Endodermal cell (in vitro differentiated cells): ENCODE measurements around the gene CSNK1G1. TPM values are rescaled to one million over a fixed set of nuclear protein-coding genes. Genes with fewer than 3 reads are reported as not detected.
A peak's percentile ranks its signal among the peaks of the same experiment; 100 is the strongest.

ENCODE experiments used
- DNase-seq: peaks from one replicate; pipeline ENCODE4 v3.0.0-alpha.2; 2017
- H3K27ac ChIP-seq: 2 replicates; pipeline ENCODE4 v1.5.1; 2013; ENCODE audit warnings: mild to moderate bottlenecking, low read depth, low read length, moderate library complexity
- H3K27me3 ChIP-seq: 2 replicates; pipeline ENCODE4 v1.6.1; 2013; ENCODE audit warnings: mild to moderate bottlenecking, low read length, moderate library complexity; ENCODE audit not compliant: insufficient read depth, control insufficient read depth, poor library complexity, severe bottlenecking
- H3K36me3 ChIP-seq: 2 replicates; pipeline ENCODE4 v1.7.0; 2013; ENCODE audit warnings: mild to moderate bottlenecking, low read length, moderate library complexity; ENCODE audit not compliant: control insufficient read depth, insufficient read depth
- H3K4me1 ChIP-seq: one replicate; pipeline ENCODE4 v1.7.0; 2013; ENCODE audit warnings: low read length; ENCODE audit not compliant: control insufficient read depth, insufficient read depth
- H3K4me3 ChIP-seq: 2 replicates; pipeline ENCODE4 v1.5.1; 2013; ENCODE audit warnings: mild to moderate bottlenecking, low read length, moderate library complexity
- H3K9ac ChIP-seq: 2 replicates; pipeline ENCODE4 v1.6.1; 2013; ENCODE audit warnings: mild to moderate bottlenecking, low read length, moderate library complexity; ENCODE audit not compliant: poor library complexity, severe bottlenecking; ENCODE audit errors: extremely low read depth
- H3K9me3 ChIP-seq: 2 replicates; pipeline ENCODE4 v1.6.1; 2013; ENCODE audit warnings: mild to moderate bottlenecking, low read length, moderate library complexity; ENCODE audit not compliant: control insufficient read depth
- H3K27ac Mint-ChIP-seq: 2 replicates; pipeline ENCODE4 v1.8.0; 2020; ENCODE audit warnings: mixed read lengths
- H3K27me3 Mint-ChIP-seq: 2 replicates; pipeline ENCODE4 v1.8.0; 2021; ENCODE audit warnings: mild to moderate bottlenecking, mixed read lengths; ENCODE audit not compliant: insufficient read depth
- H3K36me3 Mint-ChIP-seq: 2 replicates; pipeline ENCODE4 v1.8.0; 2020; ENCODE audit warnings: low read depth, mixed read lengths
- H3K4me1 Mint-ChIP-seq: 2 replicates; pipeline ENCODE4 v1.8.0; 2020; ENCODE audit warnings: mixed read lengths
- H3K4me3 Mint-ChIP-seq: 2 replicates; pipeline ENCODE4 v1.8.0; 2020; ENCODE audit warnings: mild to moderate bottlenecking, moderate library complexity, mixed read lengths
- H3K9me3 Mint-ChIP-seq: 2 replicates; pipeline ENCODE4 v1.8.0; 2020; ENCODE audit warnings: mild to moderate bottlenecking, mixed read lengths
- WGBS, 2 experiments: methylation state at CpG; one replicate each; pipeline versions ENCODE4 v1.1.5 to v1.1.7; 2013; ENCODE audit warnings: missing lambda C conversion rate in 2 of 2, mixed read lengths in 1 of 2; ENCODE audit not compliant: insufficient coverage in 1 of 2, insufficient read length in 1 of 2; 5-methylcytosine and 5-hydroxymethylcytosine counted together
- total RNA-seq, 2 donors: library from RNA; stranded (reverse); fragmentation: NEBNext Ultra II Directional in 1 of 2; extraction: Animal tissue kit (Norgen Biotek cat#: 25700) in 1 of 2; gene quantifications; 2 replicates in 1 of 2; 3 replicates in 1 of 2; pipeline ENCODE4 v1.2.1, GENCODE V29; 2021
- TF ChIP-seq, protein P1 (sequence below): fragments of 200-600 bp; sonication (generic); conservative IDR thresholded peaks from 2 replicates; pipeline ENCODE4 v1.5.0; 2021; ENCODE audit warnings: antibody characterized with exemption, mild to moderate bottlenecking

CSNK1G1 gene
- total RNA-seq, 2 donors from 2014 or later, result 24.5 to 31.4 TPM

DNA sequence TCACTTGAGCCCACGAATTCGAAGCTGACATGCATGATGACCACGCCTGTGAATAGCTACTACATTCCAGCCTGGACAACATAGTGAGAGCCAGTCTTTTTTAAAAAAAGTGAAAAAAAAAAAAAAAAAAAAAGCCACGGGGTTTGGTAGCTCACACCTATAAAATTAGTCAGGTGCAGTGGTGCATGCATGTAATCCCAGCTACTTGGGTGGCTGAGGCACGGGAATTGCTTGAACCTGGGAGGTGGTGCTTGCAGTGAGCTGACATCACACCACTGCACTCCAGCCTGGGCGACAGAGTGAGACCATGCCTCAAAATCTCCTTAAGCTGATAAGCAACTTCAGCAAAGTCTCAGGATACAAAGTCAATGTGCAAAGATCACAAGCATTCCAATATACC is 44.4 kb downstream of the CSNK1G1 start:
- H3K9me3 Mint-ChIP-seq, result peaks cover 26% of the 10 kb centered on the region
- Histone ChIP-seq H3K36me3 (no peaks in the 10 kb centered on the region), H3K27ac (no peak overlapping the region), H3K9me3 (peaks cover 14% of the 10 kb centered on the region), H3K9ac (no peak overlapping the region), H3K4me1 (peaks cover 2% of the 10 kb centered on the region), H3K27me3 (no peaks in the 10 kb centered on the region), H3K4me3 (no peak overlapping the region)
- no peak overlapping the region for H3K27ac Mint-ChIP-seq
- TF ChIP-seq, protein P1, sequence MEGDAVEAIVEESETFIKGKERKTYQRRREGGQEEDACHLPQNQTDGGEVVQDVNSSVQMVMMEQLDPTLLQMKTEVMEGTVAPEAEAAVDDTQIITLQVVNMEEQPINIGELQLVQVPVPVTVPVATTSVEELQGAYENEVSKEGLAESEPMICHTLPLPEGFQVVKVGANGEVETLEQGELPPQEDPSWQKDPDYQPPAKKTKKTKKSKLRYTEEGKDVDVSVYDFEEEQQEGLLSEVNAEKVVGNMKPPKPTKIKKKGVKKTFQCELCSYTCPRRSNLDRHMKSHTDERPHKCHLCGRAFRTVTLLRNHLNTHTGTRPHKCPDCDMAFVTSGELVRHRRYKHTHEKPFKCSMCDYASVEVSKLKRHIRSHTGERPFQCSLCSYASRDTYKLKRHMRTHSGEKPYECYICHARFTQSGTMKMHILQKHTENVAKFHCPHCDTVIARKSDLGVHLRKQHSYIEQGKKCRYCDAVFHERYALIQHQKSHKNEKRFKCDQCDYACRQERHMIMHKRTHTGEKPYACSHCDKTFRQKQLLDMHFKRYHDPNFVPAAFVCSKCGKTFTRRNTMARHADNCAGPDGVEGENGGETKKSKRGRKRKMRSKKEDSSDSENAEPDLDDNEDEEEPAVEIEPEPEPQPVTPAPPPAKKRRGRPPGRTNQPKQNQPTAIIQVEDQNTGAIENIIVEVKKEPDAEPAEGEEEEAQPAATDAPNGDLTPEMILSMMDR, result no peak
- H3K4me3 Mint-ChIP-seq, result no peak overlapping the region
- H3K4me1 Mint-ChIP-seq, result peaks cover 33% of the 10 kb centered on the region
- no peak for DNase-seq
- H3K27me3 Mint-ChIP-seq, result no peaks in the 10 kb centered on the region
- H3K36me3 Mint-ChIP-seq, result peaks cover 20% of the 10 kb centered on the region
- WGBS, 2 experiments, result 92 to 100% methylated on average over 2 to 6 of the region's 6 CpGs

DNA sequence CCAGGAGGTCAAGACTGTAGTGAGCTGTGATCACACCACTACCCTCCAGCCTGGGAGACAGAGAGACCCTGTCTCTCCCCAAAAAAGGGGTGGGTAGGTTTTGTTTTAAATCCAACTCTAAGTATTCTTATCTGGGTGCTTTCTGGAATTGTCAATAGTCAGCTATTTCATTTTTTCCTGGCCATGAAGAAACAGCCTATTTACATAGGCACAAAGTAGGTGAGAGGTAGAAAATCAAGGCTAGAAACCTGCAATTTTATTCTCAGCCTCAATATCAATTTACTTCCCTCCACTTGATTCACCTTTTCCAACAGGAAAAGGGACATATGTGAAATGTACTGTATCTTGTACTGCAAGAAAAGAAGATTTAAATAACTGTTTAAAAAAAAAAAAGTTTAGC is 45.9 kb downstream of the CSNK1G1 start:
- Histone ChIP-seq H3K36me3 (no peaks in the 10 kb centered on the region), H3K27ac (no peak overlapping the region), H3K9ac (no peak overlapping the region), H3K4me3 (no peak overlapping the region), H3K4me1 (peaks cover 3% of the 10 kb centered on the region), H3K9me3 (peaks cover 19% of the 10 kb centered on the region), H3K27me3 (no peaks in the 10 kb centered on the region)
- Mint-ChIP-seq H3K4me1 (peaks cover 39% of the 10 kb centered on the region), H3K27me3 (no peaks in the 10 kb centered on the region), H3K27ac (peak overlapping the region; percentile 82), H3K4me3 (no peak overlapping the region), H3K9me3 (peaks cover 34% of the 10 kb centered on the region), H3K36me3 (peaks cover 29% of the 10 kb centered on the region)
- DNase-seq, result no peak
- TF ChIP-seq, protein P1, result no peak

DNA sequence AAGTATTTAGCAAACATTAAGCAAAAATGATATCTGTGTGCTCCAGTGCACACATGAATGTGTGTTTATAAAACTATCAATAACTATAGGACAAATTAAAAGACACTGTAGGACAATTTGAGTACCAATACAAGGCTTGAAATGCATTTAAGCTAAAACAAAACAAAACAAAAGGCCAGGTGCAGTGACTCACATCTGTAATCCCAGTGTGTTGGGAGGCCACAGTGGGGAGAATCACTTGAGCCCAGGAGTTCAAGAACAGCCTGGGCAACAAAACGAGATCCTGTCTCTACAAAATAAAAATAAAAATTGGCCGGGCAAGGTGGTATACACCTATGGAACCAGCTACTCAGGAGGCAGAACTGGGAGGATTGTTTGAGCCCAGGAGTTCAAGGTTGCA is 50.7 kb downstream of the CSNK1G1 start:
- H3K9me3 Mint-ChIP-seq, result peaks cover 25% of the 10 kb centered on the region
- no peak for DNase-seq
- H3K36me3 Mint-ChIP-seq, result peaks cover 40% of the 10 kb centered on the region
- H3K27ac Mint-ChIP-seq, result peak overlapping the region; percentile 58
- peaks cover 28% of the 10 kb centered on the region for H3K4me1 Mint-ChIP-seq
- Histone ChIP-seq H3K9me3 (peaks cover 19% of the 10 kb centered on the region), H3K27ac (no peak overlapping the region), H3K4me3 (no peak overlapping the region), H3K4me1 (peaks cover 4% of the 10 kb centered on the region), H3K9ac (no peak overlapping the region), H3K36me3 (peaks cover 9% of the 10 kb centered on the region), H3K27me3 (no peaks in the 10 kb centered on the region)
- H3K4me3 Mint-ChIP-seq, result no peak overlapping the region
- TF ChIP-seq, protein P1, result no peak
- WGBS, 2 experiments, result 67 to 71% methylated on average over 1 to 2 of the region's 2 CpGs
- H3K27me3 Mint-ChIP-seq, result no peaks in the 10 kb centered on the region
